Mesenchymal stem cell (in vitro differentiated cells and primary cell): ENCODE data around the gene PDE8B.
"Not testable (repeated sequence)": the region's sequence is repeated elsewhere in the genome, so short reads cannot be mapped to it uniquely, and the experiment has no call there.

Experiments
- DNase-seq: peaks from one replicate; pipeline ENCODE4 v3.0.0-alpha.2; 2013
- H2AFZ ChIP-seq: one replicate; pipeline ENCODE4 v1.6.1; 2013; ENCODE audit warnings: low read depth, mild to moderate bottlenecking, control low read depth, inconsistent platforms, low read length, moderate library complexity
- H2AK5ac ChIP-seq: 2 replicates; pipeline ENCODE4 v1.6.1; 2013; ENCODE audit warnings: low read length, moderate library complexity, mild to moderate bottlenecking, inconsistent platforms; ENCODE audit not compliant: severe bottlenecking
- H2BK120ac ChIP-seq: one replicate; pipeline ENCODE4 v1.6.1; 2013; ENCODE audit warnings: low read depth, mild to moderate bottlenecking, inconsistent platforms, low read length, moderate library complexity
- H2BK12ac ChIP-seq, 2 experiments: one replicate each; pipeline ENCODE4 v1.6.1; 2013; ENCODE audit warnings: inconsistent platforms in 2 of 2, low read length in 2 of 2, mild to moderate bottlenecking in 2 of 2, moderate library complexity in 2 of 2, control low read depth in 1 of 2
- H2BK15ac ChIP-seq: one replicate; pipeline ENCODE4 v1.6.1; 2013; ENCODE audit warnings: mild to moderate bottlenecking, low read depth, inconsistent platforms; ENCODE audit not compliant: poor library complexity, severe bottlenecking
- H2BK5ac ChIP-seq: 2 replicates; pipeline ENCODE4 v1.6.1; 2013; ENCODE audit warnings: low read depth, mild to moderate bottlenecking, low read length, control low read depth, inconsistent platforms; ENCODE audit not compliant: poor library complexity, severe bottlenecking
- H3K14ac ChIP-seq, 2 experiments: one replicate each; pipeline ENCODE4 v1.6.1; 2013; ENCODE audit warnings: inconsistent platforms in 2 of 2, low read length in 2 of 2, control low read depth in 1 of 2, mild to moderate bottlenecking in 1 of 2, moderate library complexity in 1 of 2
- H3K18ac ChIP-seq, 2 experiments: one replicate each; pipeline ENCODE4 v1.6.1; 2013; ENCODE audit warnings: inconsistent platforms in 2 of 2, low read length in 2 of 2, control low read depth in 1 of 2, low read depth in 1 of 2, mild to moderate bottlenecking in 1 of 2
- H3K23ac ChIP-seq, 2 experiments: one replicate each; pipeline ENCODE4 v1.6.1; 2013; ENCODE audit warnings: inconsistent platforms in 2 of 2, low read length in 2 of 2, mild to moderate bottlenecking in 2 of 2, moderate library complexity in 2 of 2, control low read depth in 1 of 2
- H3K27ac ChIP-seq: 2 replicates; pipeline ENCODE4 v1.5.1; 2013; ENCODE audit warnings: mild to moderate bottlenecking, moderate library complexity, low read length, control low read depth, inconsistent platforms; ENCODE audit not compliant: poor library complexity, severe bottlenecking
- H3K27me3 ChIP-seq, 2 experiments: 2 replicates each; pipeline versions ENCODE4 v1.6.1 to v1.7.0; 2013; ENCODE audit warnings: low read length in 2 of 2, mild to moderate bottlenecking in 2 of 2, moderate library complexity in 2 of 2, control low read depth in 1 of 2, inconsistent platforms in 1 of 2; ENCODE audit not compliant: control insufficient read depth in 1 of 2, insufficient read depth in 1 of 2
- H3K36me3 ChIP-seq, 2 experiments: 2 replicates each; pipeline versions ENCODE4 v1.6.1 to v1.7.0; 2013; ENCODE audit warnings: low read length in 2 of 2, control low read depth in 1 of 2, inconsistent platforms in 1 of 2, low read depth in 1 of 2, mild to moderate bottlenecking in 1 of 2; ENCODE audit not compliant: insufficient read depth in 2 of 2, control insufficient read depth in 1 of 2
- H3K4ac ChIP-seq, 2 experiments: one replicate each; pipeline ENCODE4 v1.6.1; 2013; ENCODE audit warnings: inconsistent platforms in 2 of 2, low read length in 2 of 2, mild to moderate bottlenecking in 2 of 2, moderate library complexity in 2 of 2, control low read depth in 1 of 2, low read depth in 1 of 2
- H3K4me1 ChIP-seq: 2 replicates; pipeline ENCODE4 v1.6.1; 2013; ENCODE audit warnings: low read depth, low read length, control low read depth; ENCODE audit not compliant: control insufficient read depth, insufficient read depth
- H3K4me2 ChIP-seq: 2 replicates; pipeline ENCODE4 v1.6.1; 2013; ENCODE audit warnings: low read length, mild to moderate bottlenecking, inconsistent platforms; ENCODE audit not compliant: poor library complexity, severe bottlenecking
- H3K4me3 ChIP-seq, 2 experiments: 2 replicates each; pipeline versions ENCODE4 v1.5.1 to v1.7.0; 2013; ENCODE audit warnings: low read length in 2 of 2, mild to moderate bottlenecking in 2 of 2, control low read depth in 1 of 2, low read depth in 1 of 2; ENCODE audit not compliant: insufficient read depth in 1 of 2
- H3K79me1 ChIP-seq: replicated peaks from 2 replicates; pipeline ENCODE4 v1.6.1; 2013; ENCODE audit warnings: mild to moderate bottlenecking, control low read depth, low read length, inconsistent platforms; ENCODE audit not compliant: poor library complexity, severe bottlenecking
- H3K9ac ChIP-seq: 2 replicates; pipeline ENCODE4 v1.7.0; 2013; ENCODE audit warnings: mild to moderate bottlenecking, low read length, moderate library complexity
- H3K9me3 ChIP-seq: 2 replicates; pipeline ENCODE4 v1.7.0; 2013; ENCODE audit warnings: mild to moderate bottlenecking, low read length; ENCODE audit not compliant: control insufficient read depth
- H4K8ac ChIP-seq: one replicate; pipeline ENCODE4 v1.6.1; 2013; ENCODE audit warnings: inconsistent platforms, mild to moderate bottlenecking, low read length, moderate library complexity
- H4K91ac ChIP-seq: one replicate; pipeline ENCODE4 v1.6.1; 2013; ENCODE audit warnings: mild to moderate bottlenecking, low read length, inconsistent platforms
- WGBS: methylation state at CpG from one replicate; pipeline ENCODE4 v1.1.7; 2013; ENCODE audit warnings: mixed read lengths; 5-methylcytosine and 5-hydroxymethylcytosine counted together

The PDE8B gene

DNA sequence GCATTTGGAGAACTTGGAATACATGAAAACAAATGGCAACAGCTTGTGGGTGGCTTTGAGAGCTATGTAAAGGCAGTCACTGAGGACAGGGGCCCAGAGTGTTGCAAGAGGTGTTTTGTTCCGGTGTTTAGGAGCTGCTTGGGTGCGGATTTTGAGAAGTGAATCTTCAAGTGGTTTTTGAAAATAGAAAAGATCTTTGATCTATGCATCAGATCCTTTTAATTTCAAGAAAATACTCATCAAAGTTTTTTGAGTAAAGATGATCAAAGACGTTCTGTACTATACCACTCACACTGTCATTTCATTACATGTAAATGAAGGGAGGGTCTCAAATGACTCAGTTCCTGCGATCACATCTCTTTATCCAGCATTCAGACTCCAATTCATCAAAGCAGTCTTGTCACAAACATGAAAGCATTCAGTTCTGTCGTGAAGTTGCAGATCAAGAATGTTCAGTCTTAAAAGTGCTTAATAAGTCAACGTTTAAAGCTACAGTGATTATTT is 169.1 kb downstream of the PDE8B start:
- Histone ChIP-seq H2AFZ (no peak overlapping the region), H3K23ac (no peak overlapping the region), H3K9ac (no peak overlapping the region), H2AK5ac (no peak overlapping the region), H3K79me1 (no peaks in the 10 kb centered on the region), H3K4me3 (no peak overlapping the region), H3K4me2 (no peak overlapping the region), H4K8ac (no peak overlapping the region), H3K27me3 (no peaks in the 10 kb centered on the region), H3K18ac (no peak overlapping the region), H3K14ac (no peak overlapping the region), H2BK12ac (no peak overlapping the region), H3K9me3 (no peaks in the 10 kb centered on the region), H3K4ac (no peak overlapping the region), H4K91ac (no peak overlapping the region), H2BK120ac (no peak overlapping the region), H3K36me3 (no peaks in the 10 kb centered on the region), H2BK5ac (no peak overlapping the region), H3K4me1 (no peaks in the 10 kb centered on the region), H2BK15ac (no peak overlapping the region), H3K27ac (no peak overlapping the region)
- DNase-seq = no peak
- 77% methylated on average over 3 of the region's 6 CpGs for WGBS

DNA sequence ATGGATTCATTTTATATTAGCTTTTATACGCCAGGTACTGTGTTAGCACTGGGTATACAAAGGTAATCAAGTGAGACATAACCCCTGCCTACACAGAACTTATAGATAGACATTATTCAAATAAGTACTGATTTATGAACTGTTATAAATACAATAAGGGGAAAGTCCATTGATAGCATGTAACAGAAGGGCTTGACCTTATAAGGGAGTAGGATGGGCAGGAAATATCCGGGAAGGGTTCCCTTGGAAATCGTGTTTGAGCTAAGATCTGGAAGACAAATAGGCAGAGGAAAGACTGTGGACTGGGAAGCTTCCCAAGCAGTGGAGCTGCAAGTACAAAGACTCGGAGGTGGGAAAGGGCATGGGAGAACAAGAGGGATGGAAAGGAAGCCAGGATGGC is 170.2 kb downstream of the PDE8B start:
- Histone ChIP-seq H3K27ac (no peak overlapping the region), H2BK12ac (no peak overlapping the region), H3K9me3 (no peaks in the 10 kb centered on the region), H2BK120ac (no peak overlapping the region), H3K36me3 (no peaks in the 10 kb centered on the region), H3K79me1 (no peaks in the 10 kb centered on the region), H2BK15ac (no peak overlapping the region), H3K9ac (no peak overlapping the region), H2BK5ac (no peak overlapping the region), H3K14ac (no peak overlapping the region), H3K4me2 (no peak overlapping the region), H3K4me3 (no peak overlapping the region), H4K91ac (no peak overlapping the region), H3K4me1 (no peaks in the 10 kb centered on the region), H2AK5ac (no peak overlapping the region), H3K23ac (no peak overlapping the region), H3K18ac (no peak overlapping the region), H2AFZ (no peak overlapping the region), H4K8ac (no peak overlapping the region), H3K4ac (no peak overlapping the region), H3K27me3 (no peaks in the 10 kb centered on the region)
- no peak for DNase-seq
- 68% methylated on average over 3 of the region's 4 CpGs for WGBS

DNA sequence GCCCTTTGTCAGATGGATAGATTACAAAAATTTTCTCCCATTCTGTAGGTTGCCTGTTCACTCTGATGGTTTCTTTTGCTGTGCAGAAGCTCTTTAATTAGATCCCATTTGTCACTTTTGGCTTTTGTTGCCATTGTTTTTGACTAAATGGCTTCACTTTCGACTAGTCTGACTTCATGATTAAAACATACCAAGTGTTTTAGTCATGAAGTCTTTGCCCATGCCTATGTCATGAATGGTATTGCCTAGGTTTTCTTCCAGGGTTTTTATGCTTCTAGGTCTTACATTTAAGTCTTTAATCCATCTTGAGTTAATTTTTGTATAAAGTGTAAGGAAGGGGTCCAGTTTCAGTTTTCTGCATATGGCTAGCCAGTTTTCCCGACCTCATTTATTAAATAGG is 172.9 kb downstream of the PDE8B start:
- H3K4me3 ChIP-seq, DNase-seq, H3K9ac ChIP-seq, H3K4me2 ChIP-seq, H2AK5ac ChIP-seq, H3K4ac ChIP-seq, H2BK15ac ChIP-seq, H4K8ac ChIP-seq, H4K91ac ChIP-seq, H2BK120ac ChIP-seq, H2BK12ac ChIP-seq, H3K23ac ChIP-seq, H3K18ac ChIP-seq, H3K9me3 ChIP-seq, H3K14ac ChIP-seq, H3K79me1 ChIP-seq, H3K27me3 ChIP-seq, H2AFZ ChIP-seq, H3K27ac ChIP-seq, H3K36me3 ChIP-seq, H2BK5ac ChIP-seq, H3K4me1 ChIP-seq: not testable (repeated sequence)
- 100% methylated on average over 1 of the region's 2 CpGs for WGBS

DNA sequence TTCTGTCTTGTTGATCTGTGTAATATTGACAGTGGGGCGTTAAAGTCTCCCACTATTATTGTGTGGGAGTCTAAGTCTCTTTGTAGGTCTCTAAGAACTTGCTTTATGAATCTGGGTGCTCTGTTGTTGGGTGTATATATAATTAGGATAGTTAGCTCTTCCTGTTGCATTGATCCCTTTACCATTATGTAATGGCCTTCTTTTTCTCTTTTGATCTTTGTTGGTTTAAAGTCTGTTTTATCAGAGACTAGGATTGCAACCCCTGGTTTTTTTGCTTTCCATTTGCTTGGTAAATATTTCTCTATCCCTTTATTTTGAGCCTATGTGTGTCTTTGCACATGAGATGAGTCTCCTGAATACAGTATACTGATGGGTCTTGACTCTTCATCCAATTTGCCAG is 175.9 kb downstream of the PDE8B start:
- H3K23ac ChIP-seq, H3K4ac ChIP-seq, H2BK5ac ChIP-seq, H3K4me1 ChIP-seq, H3K4me2 ChIP-seq, H3K18ac ChIP-seq, H3K79me1 ChIP-seq, H3K27ac ChIP-seq, DNase-seq, H2BK12ac ChIP-seq, H2BK120ac ChIP-seq, H3K27me3 ChIP-seq, H2AK5ac ChIP-seq, H3K9ac ChIP-seq, H3K9me3 ChIP-seq, H4K8ac ChIP-seq, H2BK15ac ChIP-seq, H3K4me3 ChIP-seq, H3K36me3 ChIP-seq, H4K91ac ChIP-seq, H2AFZ ChIP-seq, H3K14ac ChIP-seq: not testable (repeated sequence)
- 94% methylated on average over 1 of the region's 1 CpG for WGBS
